Activated CD4-positive, alpha-beta T cell treated with anti-CD3 and anti-CD28 coated beads, Interleukin-2, amount 50 U/mL, for 4 hours (primary cell): ENCODE data around the gene EHD1.
A peak's percentile ranks its signal among the peaks of the same experiment; 100 is the strongest.

Experiments
- DNase-seq, 2 experiments: peaks; one replicate each; pipeline ENCODE4 v3.0.0-alpha.2; 2020

EHD1 gene

GRCh38 chr11:64888729-64889511 is 10.5 kb upstream of the EHD1 start:
- no peak for DNase-seq

- no peak for DNase-seq
Measured at GRCh38 chr11:64888406-64888728, 9.9 kb upstream of the EHD1 start.

GRCh38 chr11:64887757-64888405 is 9.5 kb upstream of the EHD1 start:
- peak; percentile 74 to 77 for DNase-seq

DNA sequence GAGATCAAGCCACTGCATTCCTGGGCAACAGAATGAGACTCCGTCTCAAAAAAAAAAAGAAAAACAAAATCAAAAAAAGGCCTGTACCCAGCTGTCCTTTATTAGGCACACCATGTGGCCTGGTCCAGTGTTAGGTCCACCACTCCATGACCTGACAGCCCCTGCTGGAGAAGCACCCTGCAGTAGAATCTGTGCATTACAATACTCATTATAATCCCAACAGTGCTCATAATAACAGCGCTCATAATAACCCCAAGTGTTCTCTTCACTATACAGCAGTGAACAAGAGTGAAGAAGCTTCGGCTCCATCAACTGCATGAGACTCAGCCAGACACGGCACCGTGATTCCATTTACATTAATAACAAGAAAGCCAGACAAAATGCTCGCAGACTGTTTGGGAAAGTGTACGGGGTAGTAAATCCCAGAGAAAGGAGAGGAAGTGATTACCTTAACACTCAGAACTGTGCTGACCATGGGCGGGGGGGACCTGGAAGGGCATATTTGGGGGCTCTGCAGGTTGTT is 8.9 kb upstream of the EHD1 start:
- DNase-seq = no peak

- no peak for DNase-seq
Measured at GRCh38 chr11:64885367-64886286, 7.2 kb upstream of the EHD1 start.

DNA sequence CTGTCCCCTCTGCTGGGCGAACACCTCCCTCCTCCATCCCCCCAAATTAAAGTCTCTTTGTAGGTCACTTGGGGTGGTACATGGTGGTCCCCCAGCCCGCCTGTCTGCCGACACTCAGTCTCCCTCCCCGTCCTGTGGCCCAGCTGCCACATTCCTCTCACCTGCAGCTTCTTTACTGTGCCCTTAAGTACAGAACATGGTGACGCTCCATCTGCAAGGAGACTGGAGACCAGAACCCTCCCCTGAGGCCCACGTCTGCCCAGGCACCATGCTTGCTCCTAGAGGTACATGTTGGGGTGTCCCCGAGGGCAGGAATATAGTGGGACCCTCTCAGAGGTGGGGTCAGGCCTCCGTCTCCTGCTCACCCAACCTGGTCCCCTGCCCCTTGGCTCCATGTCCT is 5.6 kb upstream of the EHD1 start:
- DNase-seq = no peak

DNA sequence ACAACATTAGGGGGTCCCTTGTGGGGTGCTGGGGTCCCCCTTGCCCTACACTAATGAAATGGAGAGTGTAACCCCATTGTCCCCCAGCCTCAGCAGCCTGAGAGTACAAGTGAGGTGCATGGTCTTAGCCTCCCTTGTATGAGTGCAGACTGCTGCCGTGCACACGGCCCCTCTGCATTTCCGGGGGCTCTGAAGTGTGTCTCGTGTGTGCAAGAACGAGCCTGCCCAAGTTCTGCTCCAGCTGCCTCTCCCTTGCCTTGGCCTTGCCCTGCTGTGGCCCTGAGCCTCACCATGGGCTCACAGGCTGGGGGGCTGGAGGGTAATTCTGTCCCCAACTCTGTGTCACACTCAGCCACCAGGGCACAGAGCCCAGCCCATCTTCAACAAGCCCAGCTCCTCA is 5.2 kb upstream of the EHD1 start:
- no peak for DNase-seq

GRCh38 chr11:64882243-64882642 is 3.8 kb upstream of the EHD1 start:
- DNase-seq = no peak

DNA sequence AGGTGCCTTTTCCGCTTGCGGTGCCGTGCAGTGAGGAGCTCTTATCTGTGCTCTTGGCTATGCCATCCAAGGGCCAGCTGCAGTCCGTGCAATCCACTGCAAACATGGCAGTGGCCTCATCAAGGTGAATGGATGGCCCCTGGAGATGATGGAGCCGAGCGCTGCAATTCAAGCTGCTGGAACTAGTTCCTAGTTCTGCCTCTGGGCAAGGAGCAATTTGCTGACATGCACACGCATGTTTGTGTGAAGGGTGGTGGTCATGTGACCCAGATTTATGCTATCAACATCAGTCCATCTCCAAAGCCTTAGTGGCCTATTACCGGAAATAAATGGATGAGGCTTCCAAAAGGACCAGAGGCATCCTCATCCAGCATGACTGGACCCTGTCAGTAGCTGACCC is 3.1 kb upstream of the EHD1 start:
- no peak for DNase-seq

DNA sequence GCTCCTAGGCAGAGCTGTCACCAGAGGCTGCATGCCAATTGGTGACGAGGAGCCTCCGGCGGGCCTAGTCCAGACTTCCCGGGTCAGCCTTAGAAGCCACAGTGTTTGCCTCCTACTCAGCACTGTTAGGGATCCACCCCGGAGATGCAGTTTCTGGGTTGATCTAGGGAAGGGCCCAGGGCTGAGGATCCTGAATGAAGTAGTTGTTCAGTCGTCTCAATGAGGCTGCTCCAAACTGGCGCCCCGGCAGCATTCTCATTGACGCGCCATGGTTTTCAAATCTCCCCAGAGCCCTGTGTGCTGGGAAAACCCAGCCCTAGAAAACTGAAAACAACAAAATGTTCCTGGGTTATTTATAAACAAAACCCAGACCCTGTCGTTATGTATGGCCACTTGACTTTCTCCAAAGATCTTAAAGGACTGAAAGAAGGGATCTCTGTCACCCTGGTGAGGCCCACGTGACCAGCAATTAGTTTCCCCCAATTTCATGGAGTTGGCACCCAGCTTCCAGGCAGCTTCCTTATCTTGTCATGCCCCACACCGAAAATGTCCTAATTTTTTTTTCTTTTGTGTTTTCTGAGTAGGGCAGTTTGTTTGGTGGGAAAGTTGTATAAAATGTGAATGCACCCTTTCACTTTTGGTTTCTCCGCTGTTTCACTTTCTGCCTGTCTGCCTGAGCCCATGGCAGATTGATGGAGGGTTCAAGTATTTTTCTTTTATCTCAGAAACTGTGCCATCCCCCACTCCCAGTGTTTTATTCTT is 2.0 kb upstream of the EHD1 start:
- DNase-seq = no peak

- DNase-seq = no peak
Measured at GRCh38 chr11:64879244-64879900, 951 bp upstream of the EHD1 start.

GRCh38 chr11:64878223-64878493 is 263 bp downstream of the EHD1 start:
- DNase-seq = no peak

DNA sequence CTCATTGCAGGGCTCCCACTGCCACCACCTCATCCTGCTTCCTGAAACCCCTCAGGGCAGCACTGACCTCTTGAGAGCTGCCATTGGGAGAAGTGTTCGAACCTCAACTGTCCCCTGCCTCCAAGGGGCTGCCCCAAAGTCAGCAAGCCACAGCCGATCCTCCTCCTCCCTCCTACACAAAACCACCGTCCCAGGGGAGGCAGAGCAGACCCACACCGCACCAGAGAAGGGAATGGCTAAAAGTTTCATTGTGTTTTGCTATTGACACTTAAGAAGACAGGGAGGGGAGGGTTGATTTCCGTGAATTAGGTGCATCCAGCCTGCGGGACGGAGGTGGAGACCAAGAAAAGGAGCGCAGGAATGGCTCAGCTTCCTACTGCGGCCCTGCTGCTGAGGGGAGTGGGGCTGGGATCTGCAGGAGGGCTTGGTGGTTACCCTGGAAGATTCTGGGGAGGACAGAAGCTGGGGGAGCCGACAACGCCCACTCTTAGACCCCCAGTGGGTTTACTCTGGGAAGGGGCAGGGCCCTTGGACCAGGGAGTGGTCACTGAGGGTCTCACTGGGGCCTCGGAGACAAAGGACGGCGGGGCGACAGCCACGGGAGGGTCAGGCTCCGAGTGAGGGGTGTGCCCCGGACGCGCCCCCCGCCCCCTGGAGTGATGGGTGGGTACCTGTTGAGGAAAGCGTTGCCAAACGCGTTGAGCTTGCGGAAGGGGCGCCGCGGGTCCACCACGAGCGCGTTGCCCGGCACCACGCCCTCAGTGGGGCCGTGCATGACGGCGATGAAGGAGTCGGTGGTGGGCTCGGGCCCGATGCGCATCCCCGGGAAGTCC is 815 bp downstream of the EHD1 start:
- DNase-seq = no peak

- no peak for DNase-seq
Measured at GRCh38 chr11:64876835-64877341, 1.5 kb downstream of the EHD1 start.

DNA sequence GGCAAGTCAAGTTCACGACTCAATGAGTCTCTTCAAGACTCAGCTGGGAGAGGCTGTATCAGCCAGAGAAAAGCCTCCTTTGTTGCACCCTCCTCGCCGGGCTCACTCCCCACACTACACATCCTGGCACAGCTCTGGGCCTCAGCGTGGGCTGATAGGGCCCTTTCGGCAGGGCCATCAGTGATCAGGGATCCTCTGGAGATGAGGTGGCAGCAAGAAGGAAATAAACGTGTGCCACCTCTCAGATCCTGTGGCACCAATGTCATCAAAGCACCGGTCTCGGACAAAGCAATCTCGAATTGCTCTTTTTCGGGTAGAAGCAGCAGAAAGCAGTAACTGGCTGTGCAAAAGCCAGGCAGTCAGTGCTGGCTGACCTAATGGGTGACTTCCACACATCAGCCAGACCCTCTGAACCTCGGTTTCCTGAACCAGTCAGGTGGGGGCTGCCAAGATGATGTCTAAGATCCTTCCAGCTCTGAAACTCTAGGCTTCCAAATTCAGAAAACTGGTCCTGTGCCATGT is 2.1 kb downstream of the EHD1 start:
- no peak for DNase-seq

DNA sequence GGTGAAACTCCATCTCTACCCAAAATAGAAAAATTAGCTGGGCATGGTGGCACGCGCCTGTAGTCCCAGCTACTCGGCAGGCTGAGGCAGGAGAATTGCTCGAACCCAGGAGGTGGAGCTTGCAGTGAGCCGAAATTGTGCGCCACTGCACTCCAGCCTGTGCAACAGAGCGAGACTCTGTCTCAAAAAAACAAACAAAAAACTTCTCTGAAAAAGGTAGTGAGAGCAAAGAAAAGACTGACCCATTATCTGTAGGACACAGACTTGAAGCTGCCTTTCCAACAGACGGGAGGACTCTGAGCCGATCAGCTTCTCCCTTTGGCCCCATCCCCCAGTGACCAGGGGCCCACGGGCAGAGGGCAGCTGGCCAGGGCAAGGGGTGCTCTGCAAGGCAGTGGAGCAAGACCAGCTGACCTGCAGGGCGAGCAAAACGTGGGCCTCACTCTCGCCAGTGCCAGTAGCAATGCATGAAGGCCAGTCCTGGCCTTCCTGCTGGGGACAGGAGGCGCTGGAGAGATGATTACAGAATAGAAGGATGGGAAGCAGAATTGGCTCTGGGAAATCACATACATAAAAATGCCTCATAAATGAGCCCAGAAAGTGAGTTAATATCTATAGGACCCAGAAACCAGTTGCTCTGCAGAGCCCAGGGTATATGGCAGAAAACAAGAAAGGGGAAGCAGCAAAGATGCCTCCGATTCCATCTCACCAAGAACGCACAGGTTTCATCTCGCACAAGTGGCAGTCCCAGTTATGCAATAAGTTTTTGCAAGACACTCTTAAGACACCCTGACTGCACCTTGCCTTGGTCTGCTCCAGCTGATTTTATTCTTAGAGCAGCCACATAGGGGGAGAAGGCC is 2.8 kb downstream of the EHD1 start:
- no peak for DNase-seq

GRCh38 chr11:64874308-64875240 is 3.8 kb downstream of the EHD1 start:
- DNase-seq = no peak

- no peak for DNase-seq
Measured at GRCh38 chr11:64872790-64873488, 5.5 kb downstream of the EHD1 start.
